ENCODE results near the gene PRM2.
"Not testable (repeated sequence)": the region's sequence is repeated elsewhere in the genome, so short reads cannot be mapped to it uniquely, and the experiment has no call there.

Gene PRM2

GRCh38 chr16:11296351-11296705, 20.0 kb upstream of the PRM2 start:
- peaks cover 14% of the 10 kb centered on the region for H3K4me1 ChIP-seq (ENCODE audit: control insufficient read depth, insufficient read depth, low read length)
- H3K27me3 ChIP-seq (replicated peaks; ENCODE audit: control insufficient read depth, insufficient read depth, low read length), result peaks cover 8% of the 10 kb centered on the region
- H3K9ac ChIP-seq (ENCODE audit: low read length), result no peak overlapping the region
- DNase-seq (ENCODE audit: low read depth), result no peak
- H3K9me3 ChIP-seq (ENCODE audit: control insufficient read depth, low read length), result no peaks in the 10 kb centered on the region
- no peaks in the 10 kb centered on the region for H3K36me3 ChIP-seq (ENCODE audit: control insufficient read depth, insufficient read depth, low read length, severe bottlenecking)
- H3K4me3 ChIP-seq (ENCODE audit: low read length), result no peak overlapping the region

DNA sequence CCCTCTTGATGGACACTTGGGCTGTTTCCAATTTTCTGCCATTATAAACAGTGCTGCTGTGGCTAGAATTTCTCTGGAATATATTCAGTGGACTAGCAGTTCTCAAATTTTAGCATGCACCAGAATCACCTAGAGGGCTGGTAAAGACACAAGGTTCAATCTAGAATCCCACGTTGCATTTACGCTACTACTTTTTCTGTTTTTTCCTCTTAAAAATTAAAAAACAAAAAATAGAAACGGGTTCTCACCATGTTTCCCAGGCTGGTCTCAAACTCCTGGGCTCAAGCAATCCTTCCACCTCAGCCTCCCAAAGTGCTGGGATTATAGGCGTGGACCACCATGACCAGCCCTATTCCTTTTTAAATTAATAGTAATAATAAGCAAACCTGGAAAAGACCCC, 19.4 kb upstream of the PRM2 start:
- peaks cover 14% of the 10 kb centered on the region for H3K27me3 ChIP-seq (replicated peaks; ENCODE audit: control insufficient read depth, insufficient read depth, low read length)
- no peaks in the 10 kb centered on the region for H3K36me3 ChIP-seq (ENCODE audit: control insufficient read depth, insufficient read depth, low read length, severe bottlenecking)
- H3K9me3 ChIP-seq (ENCODE audit: control insufficient read depth, low read length), result no peaks in the 10 kb centered on the region
- H3K9ac ChIP-seq (ENCODE audit: low read length), result no peak overlapping the region
- peaks cover 14% of the 10 kb centered on the region for H3K4me1 ChIP-seq (ENCODE audit: control insufficient read depth, insufficient read depth, low read length)
- DNase-seq (ENCODE audit: low read depth), result no peak
- no peak overlapping the region for H3K4me3 ChIP-seq (ENCODE audit: low read length)

DNA sequence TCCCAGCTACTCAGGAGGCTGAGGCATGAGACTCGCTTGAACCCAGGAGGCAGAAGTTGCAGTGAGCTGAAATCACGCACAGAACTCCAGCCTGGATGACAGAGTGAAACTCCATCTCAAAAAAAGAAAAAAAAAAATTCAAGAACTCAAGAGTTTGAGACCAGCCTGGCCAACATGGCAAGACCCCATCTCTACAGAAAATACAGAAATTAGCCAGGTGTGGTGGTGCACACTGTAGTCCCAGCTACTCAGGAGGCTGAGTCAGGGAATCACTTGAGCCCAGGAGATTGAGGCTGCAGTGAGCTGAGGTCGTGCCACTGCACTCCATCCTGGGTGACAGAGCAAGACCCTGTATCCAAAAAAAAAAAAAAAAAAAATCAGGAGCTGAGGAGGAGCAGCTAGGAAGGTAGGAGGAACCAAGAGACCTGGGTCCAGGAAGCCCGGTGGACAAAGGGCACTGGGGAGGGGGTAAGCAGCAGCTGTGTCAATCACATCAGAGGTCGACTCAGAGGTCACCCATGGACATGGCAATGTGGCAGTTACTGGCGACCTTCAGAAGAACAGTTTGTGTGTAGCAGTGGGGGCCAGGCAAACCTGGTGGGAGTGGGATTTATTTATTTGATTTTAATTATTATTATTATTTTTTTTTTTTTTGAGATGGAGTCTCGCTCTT, 15.9 kb upstream of the PRM2 start:
- DNase-seq (ENCODE audit: low read depth), result no peak
- Histone ChIP-seq H3K9me3 (ENCODE audit: control insufficient read depth, low read length) (peaks cover 3% of the 10 kb centered on the region), H3K27me3 (replicated peaks; ENCODE audit: control insufficient read depth, insufficient read depth, low read length) (peaks cover 21% of the 10 kb centered on the region), H3K36me3 (ENCODE audit: control insufficient read depth, insufficient read depth, low read length, severe bottlenecking) (no peaks in the 10 kb centered on the region), H3K9ac (ENCODE audit: low read length) (no peak overlapping the region), H3K4me1 (ENCODE audit: control insufficient read depth, insufficient read depth, low read length) (peaks cover 3% of the 10 kb centered on the region), H3K4me3 (ENCODE audit: low read length) (no peak overlapping the region)

- H3K27me3 ChIP-seq (replicated peaks; ENCODE audit: control insufficient read depth, insufficient read depth, low read length), result peaks cover 21% of the 10 kb centered on the region
- H3K4me1 ChIP-seq (ENCODE audit: control insufficient read depth, insufficient read depth, low read length), result no peaks in the 10 kb centered on the region
- no peak overlapping the region for H3K4me3 ChIP-seq (ENCODE audit: low read length)
- no peak for DNase-seq (ENCODE audit: low read depth)
- peaks cover 3% of the 10 kb centered on the region for H3K9me3 ChIP-seq (ENCODE audit: control insufficient read depth, low read length)
- H3K9ac ChIP-seq (ENCODE audit: low read length), result no peak overlapping the region
- no peaks in the 10 kb centered on the region for H3K36me3 ChIP-seq (ENCODE audit: control insufficient read depth, insufficient read depth, low read length, severe bottlenecking)
These were observed 14.9 kb upstream of the PRM2 start for GRCh38 chr16:11291091-11291703.

- Histone ChIP-seq H3K9ac (ENCODE audit: low read length) (no peak overlapping the region), H3K4me1 (ENCODE audit: control insufficient read depth, insufficient read depth, low read length) (no peaks in the 10 kb centered on the region), H3K36me3 (ENCODE audit: control insufficient read depth, insufficient read depth, low read length, severe bottlenecking) (no peaks in the 10 kb centered on the region), H3K9me3 (ENCODE audit: control insufficient read depth, low read length) (peaks cover 3% of the 10 kb centered on the region), H3K4me3 (ENCODE audit: low read length) (no peak overlapping the region), H3K27me3 (replicated peaks; ENCODE audit: control insufficient read depth, insufficient read depth, low read length) (peaks cover 29% of the 10 kb centered on the region)
- DNase-seq (ENCODE audit: low read depth), result no peak
These were observed 14.0 kb upstream of the PRM2 start for GRCh38 chr16:11290102-11290893.

DNA sequence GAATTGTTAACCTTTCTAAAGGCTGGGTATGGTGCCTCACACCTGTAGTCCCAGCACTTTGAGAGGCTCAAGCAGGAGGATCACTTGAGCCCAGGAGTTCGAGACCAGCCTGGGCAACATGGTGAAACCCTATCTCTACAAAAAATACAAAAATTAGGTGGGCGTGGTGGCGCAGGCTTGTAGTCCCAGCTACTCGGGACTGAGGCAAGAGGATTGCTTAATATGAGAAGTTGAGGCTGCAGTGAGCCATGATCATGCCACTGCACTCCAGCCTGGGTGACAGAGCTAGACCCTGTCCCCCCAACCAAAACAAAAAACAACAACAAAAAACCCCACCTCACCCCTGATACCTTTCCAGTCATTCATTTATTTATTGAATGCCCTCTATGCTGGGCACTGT, 13.4 kb upstream of the PRM2 start:
- H3K9me3 ChIP-seq (ENCODE audit: control insufficient read depth, low read length); H3K9ac ChIP-seq (ENCODE audit: low read length); H3K4me3 ChIP-seq (ENCODE audit: low read length); DNase-seq (ENCODE audit: low read depth); H3K4me1 ChIP-seq (ENCODE audit: control insufficient read depth, insufficient read depth, low read length); H3K36me3 ChIP-seq (ENCODE audit: control insufficient read depth, insufficient read depth, low read length, severe bottlenecking): not testable (repeated sequence)
- peaks cover 35% of the 10 kb centered on the region for H3K27me3 ChIP-seq (replicated peaks; ENCODE audit: control insufficient read depth, insufficient read depth, low read length)

GRCh38 chr16:11289202-11289601, 12.9 kb upstream of the PRM2 start:
- Histone ChIP-seq H3K4me1 (ENCODE audit: control insufficient read depth, insufficient read depth, low read length) (no peaks in the 10 kb centered on the region), H3K4me3 (ENCODE audit: low read length) (no peak overlapping the region), H3K36me3 (ENCODE audit: control insufficient read depth, insufficient read depth, low read length, severe bottlenecking) (no peaks in the 10 kb centered on the region), H3K9me3 (ENCODE audit: control insufficient read depth, low read length) (peaks cover 3% of the 10 kb centered on the region), H3K27me3 (replicated peaks; ENCODE audit: control insufficient read depth, insufficient read depth, low read length) (peaks cover 35% of the 10 kb centered on the region), H3K9ac (ENCODE audit: low read length) (no peak overlapping the region)
- DNase-seq (ENCODE audit: low read depth), result no peak

GRCh38 chr16:11285842-11286241, 9.6 kb upstream of the PRM2 start:
- Histone ChIP-seq H3K9me3 (ENCODE audit: control insufficient read depth, low read length) (peaks cover 3% of the 10 kb centered on the region), H3K9ac (ENCODE audit: low read length) (no peak overlapping the region), H3K36me3 (ENCODE audit: control insufficient read depth, insufficient read depth, low read length, severe bottlenecking) (no peaks in the 10 kb centered on the region), H3K4me1 (ENCODE audit: control insufficient read depth, insufficient read depth, low read length) (no peaks in the 10 kb centered on the region), H3K27me3 (replicated peaks; ENCODE audit: control insufficient read depth, insufficient read depth, low read length) (peaks cover 29% of the 10 kb centered on the region), H3K4me3 (ENCODE audit: low read length) (no peak overlapping the region)
- no peak for DNase-seq (ENCODE audit: low read depth)

DNA sequence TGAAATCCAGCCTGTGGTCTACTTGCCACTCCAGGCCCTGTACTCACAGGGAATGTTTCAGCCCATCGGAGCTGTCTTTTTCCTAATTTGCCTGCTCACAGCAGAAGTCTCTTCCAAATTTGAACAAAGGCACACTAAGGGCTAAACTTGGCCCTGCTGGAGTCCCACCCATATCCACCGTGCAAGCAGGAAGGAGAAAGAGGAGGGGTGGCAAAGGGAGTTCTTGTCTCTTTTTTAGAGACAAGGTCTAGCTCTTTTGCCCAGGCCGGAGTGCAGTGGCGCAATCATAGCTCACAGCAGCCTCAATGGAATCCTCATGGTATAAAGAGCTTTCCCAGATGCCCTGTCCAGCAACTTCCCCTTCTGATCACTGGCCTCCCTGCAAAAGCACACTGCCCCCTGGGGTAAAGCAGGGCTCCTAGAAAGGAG, 7.6 kb upstream of the PRM2 start:
- Histone ChIP-seq H3K27me3 (replicated peaks; ENCODE audit: control insufficient read depth, insufficient read depth, low read length) (peaks cover 27% of the 10 kb centered on the region), H3K9ac (ENCODE audit: low read length) (no peak overlapping the region), H3K36me3 (ENCODE audit: control insufficient read depth, insufficient read depth, low read length, severe bottlenecking) (no peaks in the 10 kb centered on the region), H3K9me3 (ENCODE audit: control insufficient read depth, low read length) (no peaks in the 10 kb centered on the region), H3K4me3 (ENCODE audit: low read length) (no peak overlapping the region), H3K4me1 (ENCODE audit: control insufficient read depth, insufficient read depth, low read length) (no peaks in the 10 kb centered on the region)
- peak; percentile 58 for DNase-seq (ENCODE audit: low read depth)

DNA sequence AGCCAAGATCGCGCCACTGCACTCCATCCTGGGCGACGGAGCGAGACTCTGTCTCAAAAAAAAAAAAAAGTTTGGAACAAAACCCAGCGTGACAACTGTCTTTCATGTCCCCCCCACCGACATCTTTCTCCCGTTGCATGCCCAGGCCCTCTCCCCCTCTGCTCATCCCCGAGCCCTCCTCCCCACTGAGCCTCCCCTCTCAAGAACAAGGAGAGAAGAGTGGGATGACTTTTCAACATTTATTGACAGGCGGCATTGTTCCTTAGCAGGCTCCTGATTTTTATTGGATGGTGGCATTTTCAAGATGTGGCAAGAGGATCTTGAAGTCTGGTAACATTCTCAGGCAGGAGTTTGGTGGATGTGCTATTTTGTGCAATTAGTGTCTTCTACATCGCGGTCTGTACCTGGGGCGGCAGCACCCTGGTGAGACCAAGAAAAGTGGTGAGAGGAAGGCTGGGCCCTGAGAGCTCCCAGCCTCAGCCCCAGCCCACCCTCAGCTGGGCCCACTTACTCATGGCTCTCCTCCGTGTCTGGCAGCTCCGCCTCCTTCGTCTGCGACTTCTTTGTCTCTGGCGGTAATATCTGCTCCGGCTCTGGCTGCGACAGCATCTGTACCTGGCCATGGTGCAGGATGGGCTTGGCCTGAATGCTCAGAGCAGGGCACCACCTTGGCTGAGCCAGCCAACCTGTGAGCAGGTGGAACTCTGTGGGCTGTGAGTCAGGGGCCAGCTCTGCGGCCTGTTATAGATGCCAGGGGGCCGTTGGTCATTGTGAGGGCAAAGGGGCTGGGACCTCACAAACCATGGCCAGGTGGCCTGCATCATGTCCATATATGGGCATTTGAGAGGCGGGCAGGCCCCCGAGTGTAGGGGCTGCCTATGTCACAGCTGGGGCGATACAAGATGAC, 4.6 kb upstream of the PRM2 start, which contains the start of gene PRM1:
PRM1 (minus strand) TSS at position 715 of the 907 bp plus-strand sequence; CDS start at position 623, 92 bp downstream.
- Histone ChIP-seq H3K36me3 (ENCODE audit: control insufficient read depth, insufficient read depth, low read length, severe bottlenecking) (no peaks in the 10 kb centered on the region), H3K27me3 (replicated peaks; ENCODE audit: control insufficient read depth, insufficient read depth, low read length) (peaks cover 31% of the 10 kb centered on the region)

More for the DNA sequence above, 4.6 kb upstream of the PRM2 start, which contains the start of gene PRM1:
- Histone ChIP-seq H3K9me3 (ENCODE audit: control insufficient read depth, low read length) (peaks cover 4% of the 10 kb centered on the region), H3K4me1 (ENCODE audit: control insufficient read depth, insufficient read depth, low read length) (no peaks in the 10 kb centered on the region), H3K4me3 (ENCODE audit: low read length) (no peak within 1 kb of the TSS), H3K9ac (ENCODE audit: low read length) (no peak within 1 kb of the TSS)
- no peak for DNase-seq (ENCODE audit: low read depth)
